ENCODE measurements around the gene GARNL3.

Gene GARNL3

DNA sequence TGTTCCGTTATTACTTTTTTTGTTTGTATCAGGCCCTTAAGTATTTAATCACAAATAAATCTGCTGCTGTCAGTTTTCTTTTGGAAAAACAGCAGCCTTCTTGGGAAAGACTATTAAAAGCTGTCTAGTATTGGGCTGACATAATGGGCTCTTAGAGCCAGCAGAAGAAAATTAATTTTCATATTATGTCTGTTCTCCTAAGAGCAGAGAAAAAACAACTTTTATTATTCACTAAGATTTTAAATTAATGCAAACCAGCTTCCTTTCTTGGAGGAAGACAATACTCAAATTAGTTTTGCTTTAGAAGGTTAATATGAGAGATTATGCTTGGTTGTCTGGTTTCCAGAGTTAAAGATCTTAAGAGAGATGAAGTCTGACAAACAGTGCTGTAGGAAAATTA, 30.6 kb upstream of the GARNL3 start:
- no peak for DNase-seq

- DNase-seq, result no peak
Measured at GRCh38 chr9:127237801-127238200, 26.8 kb upstream of the GARNL3 start.

DNA sequence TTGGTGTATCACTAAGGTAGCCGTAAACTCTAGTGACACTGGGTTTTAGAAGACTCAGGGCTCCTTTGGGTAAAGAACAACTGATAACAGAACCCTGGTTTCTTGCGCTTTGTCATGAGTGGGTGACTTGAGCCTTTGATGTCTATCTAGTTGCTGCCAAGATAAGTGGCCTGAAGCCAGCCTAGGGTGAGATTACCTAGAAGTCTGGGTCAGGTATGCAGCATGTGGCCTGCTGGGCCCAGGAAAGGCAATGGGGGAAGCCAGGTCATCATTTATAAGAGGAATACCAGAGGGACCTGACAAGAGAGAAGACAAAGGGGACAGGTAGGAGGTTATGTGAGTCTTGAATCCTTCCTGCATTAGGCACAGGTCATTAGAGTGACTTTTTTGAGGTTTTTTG, 23.2 kb upstream of the GARNL3 start:
- no peak for DNase-seq

DNA sequence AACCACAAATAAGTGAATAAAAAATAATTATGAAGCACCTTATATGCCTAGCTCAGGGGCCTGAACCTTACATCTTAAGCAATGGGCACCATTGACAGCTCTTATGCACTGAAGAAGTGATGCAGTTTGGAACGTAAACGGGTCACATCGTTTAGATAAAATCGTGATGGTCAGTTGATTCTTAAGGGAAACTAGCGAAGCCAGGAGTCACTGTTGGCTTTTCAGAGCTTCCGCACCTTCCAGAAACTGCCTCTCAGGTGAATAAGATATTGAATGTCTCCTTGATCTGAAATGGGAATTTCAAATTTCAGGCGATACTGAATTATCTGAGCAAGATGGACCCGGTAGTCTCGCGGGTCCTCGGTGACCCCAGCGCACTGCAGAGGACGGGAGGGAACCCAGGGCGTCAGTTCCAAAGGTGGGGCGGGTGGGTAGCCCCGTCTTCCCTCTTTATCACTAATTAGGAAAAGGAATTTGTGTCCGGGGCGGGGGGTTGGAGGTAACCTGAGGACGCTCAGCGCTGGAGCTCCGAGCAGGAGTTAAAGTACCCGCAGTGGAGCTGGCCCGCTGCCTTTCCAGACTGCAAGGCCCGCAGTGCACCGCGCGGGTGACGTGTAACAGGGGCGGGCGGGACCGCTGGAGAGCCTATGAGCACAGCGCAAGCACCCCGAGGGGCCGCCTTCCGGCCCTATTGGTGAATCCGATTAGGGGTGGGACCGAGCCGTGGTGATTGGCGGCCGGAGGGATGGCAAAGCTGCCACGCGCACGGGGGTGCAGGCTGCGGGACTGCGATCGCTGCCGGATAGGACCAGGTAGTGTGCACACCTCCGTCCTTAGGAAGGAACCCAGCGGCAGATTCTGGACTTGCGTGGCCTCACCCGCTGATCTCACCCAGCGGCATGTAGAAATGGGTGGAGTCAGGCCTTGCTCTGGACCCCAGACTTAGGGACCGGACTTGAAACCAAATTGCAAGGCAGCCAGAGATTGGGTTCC, 19.7 kb upstream of the GARNL3 start:
- DNase-seq, result peak; percentile 96 to 98 (median 98)

DNA sequence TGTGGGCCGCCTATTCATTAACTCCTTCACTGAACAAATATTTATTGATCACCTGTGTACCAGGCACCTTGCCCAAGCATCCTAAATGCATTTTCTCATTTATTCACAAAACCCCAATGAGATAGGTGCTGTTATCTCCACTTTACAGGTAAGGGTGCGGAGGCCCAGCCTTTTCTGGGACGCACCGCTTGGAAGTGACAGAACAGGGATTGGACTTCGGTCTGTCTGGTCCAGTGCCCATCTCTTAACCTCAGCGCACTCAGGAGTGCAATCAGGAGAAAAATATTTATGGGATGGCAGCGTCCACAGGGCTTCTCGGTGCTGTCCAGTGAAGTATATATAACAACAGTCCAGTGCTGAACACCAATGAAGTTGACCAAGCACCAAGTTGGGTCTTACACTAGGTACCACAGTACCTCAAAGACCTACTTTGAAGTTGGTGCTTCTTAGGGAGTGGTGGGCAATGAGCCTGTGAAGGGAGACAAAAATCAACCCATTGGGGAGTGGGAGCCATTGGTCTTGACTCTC, 18.9 kb upstream of the GARNL3 start:
- no peak for DNase-seq

- DNase-seq, result no peak
Measured at GRCh38 chr9:127248241-127248640, 16.3 kb upstream of the GARNL3 start.

GRCh38 chr9:127249877-127250276, 14.7 kb upstream of the GARNL3 start:
- no peak for DNase-seq

DNA sequence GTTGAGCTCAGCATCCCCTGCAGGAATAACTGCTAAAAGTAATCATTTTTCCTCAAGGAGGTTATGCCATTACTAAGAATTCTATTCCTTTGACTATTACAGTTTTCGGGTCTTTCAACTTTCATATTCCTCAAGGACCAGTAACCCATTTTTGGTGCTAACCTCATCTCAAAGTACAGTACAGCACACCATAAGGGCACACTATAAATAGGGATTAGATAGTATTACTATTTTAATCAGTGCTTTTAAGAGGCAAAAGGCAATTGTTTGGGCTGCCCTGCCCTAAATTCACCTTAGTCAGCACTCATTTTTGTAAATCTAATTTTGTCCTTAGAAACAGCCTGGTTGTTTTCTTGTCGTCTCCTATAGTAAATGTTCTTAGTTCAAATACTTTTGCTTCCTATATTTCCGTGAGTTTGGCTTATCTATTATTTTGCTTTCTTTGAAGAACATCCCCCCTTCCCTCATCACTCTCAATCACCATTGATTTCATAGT, 13.6 kb upstream of the GARNL3 start:
- DNase-seq, result no peak

GRCh38 chr9:127252410-127253318, 11.9 kb upstream of the GARNL3 start:
- DNase-seq, result no peak

DNA sequence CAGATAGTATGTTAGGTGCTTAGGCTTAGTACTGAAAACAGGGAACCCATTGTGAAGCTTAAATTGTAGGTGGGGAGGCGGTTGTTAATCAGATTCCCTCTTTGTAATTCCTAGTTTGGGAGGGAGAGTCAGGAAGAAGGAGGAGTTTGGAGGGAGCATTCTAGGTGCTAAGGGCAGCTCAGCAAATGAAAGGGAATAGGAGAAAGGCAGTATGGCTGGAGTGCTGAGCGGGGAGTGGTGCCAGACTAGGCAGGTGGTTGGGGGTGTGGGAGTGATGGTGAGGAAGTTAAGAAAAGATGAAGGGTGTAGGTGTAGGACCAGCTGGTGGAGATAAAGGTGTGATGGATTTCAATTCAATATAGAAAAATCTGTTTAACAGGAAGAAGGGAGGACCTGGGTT, 11.1 kb upstream of the GARNL3 start:
- no peak for DNase-seq

- DNase-seq, result no peak
Measured at GRCh38 chr9:127255692-127256091, 8.9 kb upstream of the GARNL3 start.

- DNase-seq, result no peak
Measured at GRCh38 chr9:127256324-127256723, 8.2 kb upstream of the GARNL3 start.

DNA sequence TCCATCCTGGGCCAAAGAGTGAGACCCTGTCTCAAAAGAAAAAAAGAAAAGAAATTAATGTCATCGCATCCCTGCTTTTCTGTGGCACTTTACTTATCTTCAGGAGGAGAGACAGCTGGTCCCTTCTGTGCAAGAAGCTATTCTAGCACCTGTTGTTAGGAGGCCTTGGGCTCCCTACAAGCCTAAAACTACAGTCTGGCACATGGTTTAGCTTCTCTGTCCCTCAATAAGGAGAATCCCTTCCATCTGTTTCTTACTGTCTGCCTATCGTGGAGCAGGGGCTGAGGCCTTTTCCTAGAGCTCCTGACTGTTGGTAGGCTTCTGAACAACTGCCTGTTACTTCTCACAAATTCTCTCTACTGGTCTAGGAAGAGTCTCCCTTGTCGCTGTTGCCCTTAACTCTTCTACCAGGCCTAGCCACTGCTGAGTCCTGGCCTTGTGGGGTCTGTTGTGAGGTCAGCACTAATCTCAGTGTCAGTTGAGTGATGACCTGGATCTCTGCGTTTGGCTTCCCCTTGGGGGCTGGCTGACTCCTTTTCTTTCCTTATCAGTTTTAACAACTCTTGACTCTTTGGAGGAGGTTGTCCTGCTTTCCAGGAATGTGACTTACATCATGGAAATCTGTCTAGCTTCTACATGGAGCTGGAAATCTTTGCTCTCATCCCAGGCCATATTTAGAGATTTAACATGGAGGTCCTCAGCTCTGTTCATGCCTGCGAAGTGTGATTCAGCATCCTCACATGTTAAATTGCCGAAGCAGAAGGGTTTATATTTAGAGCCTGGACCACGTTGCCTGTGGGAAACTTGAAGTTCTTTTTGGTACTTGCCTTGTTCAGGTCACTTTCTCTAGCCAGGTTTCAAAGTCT, 5.7 kb upstream of the GARNL3 start:
- DNase-seq, result no peak

DNA sequence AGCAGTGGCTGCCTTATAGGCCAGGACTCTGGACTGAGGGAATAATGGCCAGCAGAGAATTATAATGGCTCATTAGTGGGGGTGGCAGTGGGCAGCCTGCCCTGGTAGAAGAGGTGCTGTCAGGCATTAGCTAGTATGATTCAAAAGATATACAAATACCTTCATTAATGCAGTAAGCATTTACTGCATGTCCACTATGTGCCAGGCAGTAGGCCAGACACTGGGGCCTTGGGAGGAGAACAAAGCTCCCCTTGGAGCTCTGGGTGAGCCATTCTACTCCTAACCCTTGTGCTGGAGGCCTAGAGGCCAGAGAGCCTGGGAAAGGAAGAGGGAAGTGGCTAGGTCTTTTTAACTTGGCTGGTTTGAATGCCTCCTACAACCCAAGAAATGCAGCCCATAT, 2.0 kb upstream of the GARNL3 start:
- no peak for DNase-seq

DNA sequence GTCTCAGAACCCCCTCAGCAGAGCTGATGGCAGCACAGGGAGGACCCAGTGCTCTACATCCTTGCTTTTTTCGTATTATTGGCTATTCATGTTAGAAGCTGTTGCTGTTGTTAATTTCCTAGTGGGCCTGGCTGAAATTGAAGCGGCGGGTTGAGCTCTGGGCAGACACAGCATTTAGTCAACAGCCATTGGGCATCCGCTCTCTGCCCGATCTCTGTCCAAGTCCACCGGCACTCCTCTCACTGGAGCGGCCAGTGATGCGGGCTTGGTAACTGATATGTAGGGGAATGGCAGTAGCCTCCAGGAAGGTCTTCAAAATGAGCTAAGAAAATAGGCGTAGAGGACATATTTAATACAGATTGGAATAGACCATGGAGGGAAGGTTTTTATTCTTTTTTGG, 1.3 kb upstream of the GARNL3 start:
- no peak for DNase-seq

DNA sequence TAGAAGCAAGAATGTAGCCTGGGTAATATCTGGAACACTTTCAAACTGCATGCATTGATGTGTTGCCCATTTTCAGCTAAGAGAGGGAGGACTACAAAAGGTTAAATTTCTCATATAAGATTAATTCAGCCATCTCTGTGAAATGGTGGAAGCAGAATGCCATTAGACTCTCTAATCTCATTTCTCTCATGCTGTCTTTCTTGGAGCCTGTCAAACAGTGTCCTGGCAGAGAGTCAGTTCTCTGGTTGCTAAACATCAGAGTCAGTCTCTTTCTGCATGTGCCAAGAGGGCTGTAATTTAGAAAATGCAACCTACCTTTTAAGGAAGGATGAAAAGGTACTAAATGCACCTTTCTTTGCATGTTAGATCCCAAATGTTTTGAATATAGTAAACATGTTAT, 910 bp upstream of the GARNL3 start:
- DNase-seq, result no peak

DNA sequence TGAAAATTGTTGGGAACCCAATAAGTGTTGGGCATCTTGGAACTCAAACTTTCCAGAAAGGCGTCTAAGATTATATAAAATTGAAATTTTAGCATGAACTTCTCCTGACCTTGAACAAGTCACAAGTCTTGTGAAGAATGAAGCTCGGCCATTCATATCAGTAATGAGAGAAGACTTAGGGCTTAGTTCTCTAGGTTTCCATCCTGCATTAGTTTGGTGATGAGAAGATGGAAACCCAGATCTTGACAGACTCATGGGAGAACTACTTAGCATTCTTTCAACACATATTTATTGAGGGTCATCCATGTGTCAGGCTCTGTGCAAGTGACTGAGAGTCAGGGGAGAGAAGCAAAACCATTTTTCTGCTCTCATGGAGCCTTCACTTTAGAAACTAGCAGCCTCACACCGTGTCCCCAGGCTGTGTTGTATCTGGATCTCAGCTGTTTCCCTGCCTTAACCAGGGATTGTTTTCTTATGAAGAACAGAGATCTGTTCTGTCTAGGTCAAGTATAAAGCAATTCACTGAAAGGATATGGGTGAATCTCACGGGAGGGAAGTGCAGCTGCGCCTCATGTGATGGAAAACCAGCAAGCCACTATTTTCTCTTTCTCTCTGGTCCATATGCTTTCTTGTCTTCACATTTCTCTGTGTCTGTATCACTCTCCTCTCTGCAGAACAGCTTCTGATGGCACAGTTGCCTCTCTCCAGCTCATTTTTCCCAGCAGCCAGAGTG, 3.4 kb downstream of the GARNL3 start:
- DNase-seq, result no peak

GRCh38 chr9:127269449-127269848, 4.9 kb downstream of the GARNL3 start:
- no peak for DNase-seq

GRCh38 chr9:127273326-127273725, 8.8 kb downstream of the GARNL3 start:
- no peak for DNase-seq

DNA sequence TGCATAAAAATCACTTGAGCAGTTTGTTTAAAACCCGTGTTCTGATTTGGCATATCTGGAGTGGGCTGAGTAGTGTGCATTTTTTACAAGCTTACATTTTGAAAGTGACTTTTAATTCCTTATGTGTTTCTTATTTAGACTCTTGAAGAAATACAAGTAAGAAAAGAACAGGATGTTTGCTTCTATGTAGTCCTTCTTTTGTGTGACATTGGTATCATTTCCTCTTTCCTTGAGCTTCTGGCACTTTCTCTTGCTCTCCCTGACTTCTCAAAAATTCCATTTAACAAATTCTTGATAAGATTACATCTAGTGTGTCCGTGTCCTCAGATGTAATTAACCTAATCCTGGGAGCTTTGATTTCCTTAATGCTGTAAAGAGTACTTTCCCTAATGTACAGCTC, 12.5 kb downstream of the GARNL3 start:
- peak; percentile 10 to 62 (median 53) for DNase-seq

DNA sequence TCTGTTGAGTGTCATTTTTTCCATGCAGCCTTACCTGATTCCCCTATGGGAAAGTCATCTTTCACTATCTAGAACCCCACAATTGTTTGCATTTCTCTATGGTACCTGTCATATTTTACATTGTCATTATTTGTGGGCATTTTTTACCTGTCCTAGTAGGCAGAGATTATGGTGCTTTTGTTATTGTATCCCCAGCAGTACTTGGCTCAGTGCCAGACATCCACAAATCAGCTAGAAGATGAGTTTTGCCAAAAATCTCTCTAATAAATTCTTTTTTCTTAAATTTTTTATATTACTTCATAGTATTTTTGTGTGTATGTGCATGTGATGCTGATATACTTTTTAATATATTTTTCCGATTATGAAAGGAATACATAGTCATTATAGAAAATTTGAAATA, 13.2 kb downstream of the GARNL3 start:
- no peak for DNase-seq

- no peak for DNase-seq
Measured at GRCh38 chr9:127278372-127278771, 13.8 kb downstream of the GARNL3 start.
